Measurements from ENCODE around the gene TMEM178B. TPM values are rescaled to one million over a fixed set of nuclear protein-coding genes. Genes with fewer than 3 reads are reported as not detected.

TMEM178B gene
- total and polyA plus RNA-seq, 2 of the 4 experiments (the other 2 are of a cell fraction): under 0.01 to 0.05 TPM

DNA sequence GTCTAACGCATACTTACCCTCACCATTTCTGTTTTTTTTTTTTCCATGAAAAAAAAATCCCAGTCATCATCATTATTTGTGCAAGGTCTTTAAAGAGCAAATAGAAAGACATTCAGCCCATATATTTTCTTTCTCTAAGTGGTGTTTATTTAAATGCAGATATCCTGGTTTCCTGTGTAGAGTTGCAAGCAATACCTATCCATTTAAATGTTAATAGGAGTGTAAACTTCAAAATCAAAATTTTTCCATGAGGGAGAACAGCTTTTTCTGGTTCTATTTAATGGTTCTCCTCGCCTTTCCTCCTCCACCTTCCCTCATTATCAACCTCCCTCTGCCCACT, 357.2 kb downstream of the TMEM178B start:
- no peak overlapping the region for H4K91ac ChIP-seq (ENCODE audit: insufficient read depth, low read depth, low read length)
- no peak overlapping the region for H3K27ac ChIP-seq (ENCODE audit: insufficient read depth, low read length)
- H3K27me3 ChIP-seq (ENCODE audit: control insufficient read depth, insufficient read depth, low read length): no peaks in the 10 kb centered on the region
- H3K4ac ChIP-seq (ENCODE audit: low read depth, low read length): no peak overlapping the region
- POLR2A ChIA-PET (ENCODE audit: unreplicated experiment): no interaction called here
- no peak overlapping the region for H3K18ac ChIP-seq (ENCODE audit: low read depth, low read length)
- H3K14ac ChIP-seq (replicated peaks; ENCODE audit: low read depth, low read length): no peak overlapping the region
- no peak for ATAC-seq (ENCODE audit: low read depth)
- no peak overlapping the region for H4K5ac ChIP-seq (ENCODE audit: low read depth, low read length)
- no peak overlapping the region for H2BK5ac ChIP-seq (ENCODE audit: low read depth, low read length, poor library complexity, severe bottlenecking)
- no peaks in the 10 kb centered on the region for H3K79me1 ChIP-seq (ENCODE audit: low read depth in 1 of 2, low read length in 2 of 2)
- H3K4me2 ChIP-seq (ENCODE audit: low read depth, low read length): no peak overlapping the region
- H3K4me1 ChIP-seq (ENCODE audit: control insufficient read depth, insufficient read depth, low read length): no peaks in the 10 kb centered on the region
- H2AK9ac ChIP-seq (replicated peaks; ENCODE audit: low read depth, low read length, poor library complexity): no peak overlapping the region
- WGBS, 2 experiments (ENCODE audit: extremely low coverage in 2 of 2, insufficient read length in 1 of 2): no CpG with 5 or more reads among the region's 2 CpGs
- H2AK5ac ChIP-seq (ENCODE audit: low read depth, low read length): no peak overlapping the region
- no peak overlapping the region for H3K23ac ChIP-seq (ENCODE audit: low read depth, low read length)
- no TSS peak for BruUV-seq (replicated peaks)
- no peaks in the 10 kb centered on the region for H3K36me3 ChIP-seq (ENCODE audit: control insufficient read depth, insufficient read depth, low read length)
- H2AFZ ChIP-seq (replicated peaks; ENCODE audit: low read length, poor library complexity): no peak overlapping the region
- CTCF ChIA-PET: no interaction called here
- dilution Hi-C loops (cut with HindIII; ENCODE audit: low sequenced_read_pairs, unreplicated experiment) (no loop called here), intact Hi-C loops (cut with micrococcal nuclease) (no loop called here), in situ Hi-C loops (cut with MboI; ENCODE audit: low sequenced_read_pairs) (no loop called here)
- no peak overlapping the region for H3K56ac ChIP-seq (ENCODE audit: extremely low read depth, insufficient read depth, low read length)
- TF ChIP-seq, protein P1, sequence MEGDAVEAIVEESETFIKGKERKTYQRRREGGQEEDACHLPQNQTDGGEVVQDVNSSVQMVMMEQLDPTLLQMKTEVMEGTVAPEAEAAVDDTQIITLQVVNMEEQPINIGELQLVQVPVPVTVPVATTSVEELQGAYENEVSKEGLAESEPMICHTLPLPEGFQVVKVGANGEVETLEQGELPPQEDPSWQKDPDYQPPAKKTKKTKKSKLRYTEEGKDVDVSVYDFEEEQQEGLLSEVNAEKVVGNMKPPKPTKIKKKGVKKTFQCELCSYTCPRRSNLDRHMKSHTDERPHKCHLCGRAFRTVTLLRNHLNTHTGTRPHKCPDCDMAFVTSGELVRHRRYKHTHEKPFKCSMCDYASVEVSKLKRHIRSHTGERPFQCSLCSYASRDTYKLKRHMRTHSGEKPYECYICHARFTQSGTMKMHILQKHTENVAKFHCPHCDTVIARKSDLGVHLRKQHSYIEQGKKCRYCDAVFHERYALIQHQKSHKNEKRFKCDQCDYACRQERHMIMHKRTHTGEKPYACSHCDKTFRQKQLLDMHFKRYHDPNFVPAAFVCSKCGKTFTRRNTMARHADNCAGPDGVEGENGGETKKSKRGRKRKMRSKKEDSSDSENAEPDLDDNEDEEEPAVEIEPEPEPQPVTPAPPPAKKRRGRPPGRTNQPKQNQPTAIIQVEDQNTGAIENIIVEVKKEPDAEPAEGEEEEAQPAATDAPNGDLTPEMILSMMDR (conservative IDR thresholded peaks at IDR 0.05; ENCODE audit: low read depth, low read length): no peak
- TF ChIP-seq CEBPB (IDR thresholded peaks at IDR 0.05; ENCODE audit: low read depth, low read length): no peak
- TF ChIP-seq, protein P2, sequence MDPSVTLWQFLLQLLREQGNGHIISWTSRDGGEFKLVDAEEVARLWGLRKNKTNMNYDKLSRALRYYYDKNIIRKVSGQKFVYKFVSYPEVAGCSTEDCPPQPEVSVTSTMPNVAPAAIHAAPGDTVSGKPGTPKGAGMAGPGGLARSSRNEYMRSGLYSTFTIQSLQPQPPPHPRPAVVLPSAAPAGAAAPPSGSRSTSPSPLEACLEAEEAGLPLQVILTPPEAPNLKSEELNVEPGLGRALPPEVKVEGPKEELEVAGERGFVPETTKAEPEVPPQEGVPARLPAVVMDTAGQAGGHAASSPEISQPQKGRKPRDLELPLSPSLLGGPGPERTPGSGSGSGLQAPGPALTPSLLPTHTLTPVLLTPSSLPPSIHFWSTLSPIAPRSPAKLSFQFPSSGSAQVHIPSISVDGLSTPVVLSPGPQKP (IDR thresholded peaks at IDR 0.05; ENCODE audit: borderline replicate concordance, low read depth, low read length): no peak
- TF ChIP-seq POLR2A (IDR thresholded peaks at IDR 0.05; ENCODE audit: low read depth, low read length): no peak
- TF ChIP-seq MXI1 (IDR thresholded peaks at IDR 0.05; ENCODE audit: borderline replicate concordance, low read depth, low read length): no peak
- TF ChIP-seq MAZ (IDR thresholded peaks at IDR 0.05; ENCODE audit: borderline replicate concordance, low read depth, low read length): no peak
- no peak for TF ChIP-seq RAD21 (IDR thresholded peaks at IDR 0.05; ENCODE audit: low read length)
- no peak for TF ChIP-seq CHD1 (IDR thresholded peaks at IDR 0.05; ENCODE audit: low read depth, low read length)
- TF ChIP-seq RFX5 (IDR thresholded peaks at IDR 0.05; ENCODE audit: low read depth, low read length): no peak
- TF ChIP-seq MAFK (IDR thresholded peaks at IDR 0.05; ENCODE audit: low read depth, low read length): no peak
- no peak for TF ChIP-seq BHLHE40 (IDR thresholded peaks at IDR 0.05; ENCODE audit: low read depth, low read length)
- no peak overlapping the region for H2BK20ac ChIP-seq (ENCODE audit: low read depth, low read length)
- DNase-seq: no peak
- H2BK15ac ChIP-seq (ENCODE audit: low read depth, low read length): no peak overlapping the region
- H3K9me1 ChIP-seq (ENCODE audit: insufficient read depth, low read length): no peaks in the 10 kb centered on the region
- H4K20me1 ChIP-seq (ENCODE audit: insufficient read depth, low read length): no peaks in the 10 kb centered on the region
- H4K8ac ChIP-seq (ENCODE audit: low read depth in 2 of 2, low read length in 2 of 2): no peak overlapping the region
- H3K9me3 ChIP-seq (ENCODE audit: control insufficient read depth, insufficient read depth, low read length): peaks cover 2% of the 10 kb centered on the region
- no peak overlapping the region for H3K4me3 ChIP-seq (ENCODE audit: insufficient read depth, low read depth, low read length)
- no peak overlapping the region for H2BK120ac ChIP-seq (ENCODE audit: low read depth, low read length)
- no peak overlapping the region for H3K9ac ChIP-seq (ENCODE audit: low read depth, low read length)

Measured in IMR-90 (cell line).